ENCODE results near the gene MATN4. TPM values are rescaled to one million over a fixed set of nuclear protein-coding genes. Genes with fewer than 3 reads are reported as not detected.

MATN4 gene
- total and polyA plus RNA-seq, 2 experiments from 2014 or later = 3.3 to 5.1 TPM

- Histone ChIP-seq H3K36me3 (ENCODE audit: insufficient read depth) (peaks cover 8% of the 10 kb centered on the region; the same call in 1 of the 2 replicates), H3K4me3 (no peak overlapping the region), H3F3A (replicated peaks; ENCODE audit: low read depth) (no peaks in the 10 kb centered on the region), H3K27ac (ENCODE audit: low read depth) (0 out of 2 replicates have a peak overlapping the region, but pooled peaks have one; percentile 39), H3K4me1 (ENCODE audit: insufficient read depth) (0 out of 2 replicates have a peak, but pooled peaks cover 7% of the 10 kb centered on the region), H3K79me2 (replicated peaks; ENCODE audit: insufficient read depth) (peaks cover 3% of the 10 kb centered on the region; the same call in 1 of the 2 replicates), H3K4me2 (no peak overlapping the region), H3K9me2 (ENCODE audit: insufficient read depth) (no peaks in the 10 kb centered on the region), H4K20me1 (replicated peaks; ENCODE audit: insufficient read depth) (no peaks in the 10 kb centered on the region), H3K27me3 (ENCODE audit: insufficient read depth) (no peaks in the 10 kb centered on the region), H2AFZ (no peak overlapping the region)
- no peak for TF ChIP-seq ZNF331 (CRISPR knock-in tag; IDR thresholded peaks at IDR 0.05; ENCODE audit: low read depth)
- Mint-ChIP-seq H3K4me1 (peaks cover 3% of the 10 kb centered on the region; the same call in 1 of the 3 replicates), H3K9me3 (no peaks in the 10 kb centered on the region), H3K4me3 (no peak overlapping the region), H3K27ac (no peak overlapping the region), H3K27me3 (ENCODE audit: insufficient read depth, low read depth, poor library complexity) (peaks cover 5% of the 10 kb centered on the region), H3K36me3 (ENCODE audit: low read depth) (peaks cover 66% of the 10 kb centered on the region)
- ATAC-seq (no peak), DNase-seq (ENCODE audit: low spot score) (no peak)
Observed at GRCh38 chr20:45330476-45330875, 22.4 kb upstream of the MATN4 start.

GRCh38 chr20:45329497-45330319 lies 21.6 kb upstream of the MATN4 start:
- Histone ChIP-seq H3K36me3 (ENCODE audit: insufficient read depth) (peaks cover 8% of the 10 kb centered on the region; the same call in 1 of the 2 replicates), H2AFZ (no peak overlapping the region), H3K27ac (ENCODE audit: low read depth) (no peak overlapping the region), H3K4me1 (ENCODE audit: insufficient read depth) (0 out of 2 replicates have a peak, but pooled peaks cover 7% of the 10 kb centered on the region), H4K20me1 (replicated peaks; ENCODE audit: insufficient read depth) (no peaks in the 10 kb centered on the region), H3K4me2 (no peak overlapping the region), H3K27me3 (ENCODE audit: insufficient read depth) (no peaks in the 10 kb centered on the region), H3K79me2 (replicated peaks; ENCODE audit: insufficient read depth) (no peaks in the 10 kb centered on the region), H3F3A (replicated peaks; ENCODE audit: low read depth) (no peaks in the 10 kb centered on the region), H3K9me2 (ENCODE audit: insufficient read depth) (no peaks in the 10 kb centered on the region), H3K4me3 (no peak overlapping the region)
- no peak overlapping the region; the same call in 2 of the 3 replicates for H3K4me3 Mint-ChIP-seq
- peak; percentile 38; the same call in 2 of the 3 replicates for ATAC-seq
- peaks cover 5% of the 10 kb centered on the region; the same call in 2 of the 3 replicates for H3K4me1 Mint-ChIP-seq
- peaks cover 2% of the 10 kb centered on the region for H3K27me3 Mint-ChIP-seq (ENCODE audit: insufficient read depth, low read depth, poor library complexity)
- peaks cover 61% of the 10 kb centered on the region for H3K36me3 Mint-ChIP-seq (ENCODE audit: low read depth)
- no peak for DNase-seq (ENCODE audit: low spot score)
- H3K27ac Mint-ChIP-seq = no peak overlapping the region
- H3K9me3 Mint-ChIP-seq = no peaks in the 10 kb centered on the region
- TF ChIP-seq, protein P1, sequence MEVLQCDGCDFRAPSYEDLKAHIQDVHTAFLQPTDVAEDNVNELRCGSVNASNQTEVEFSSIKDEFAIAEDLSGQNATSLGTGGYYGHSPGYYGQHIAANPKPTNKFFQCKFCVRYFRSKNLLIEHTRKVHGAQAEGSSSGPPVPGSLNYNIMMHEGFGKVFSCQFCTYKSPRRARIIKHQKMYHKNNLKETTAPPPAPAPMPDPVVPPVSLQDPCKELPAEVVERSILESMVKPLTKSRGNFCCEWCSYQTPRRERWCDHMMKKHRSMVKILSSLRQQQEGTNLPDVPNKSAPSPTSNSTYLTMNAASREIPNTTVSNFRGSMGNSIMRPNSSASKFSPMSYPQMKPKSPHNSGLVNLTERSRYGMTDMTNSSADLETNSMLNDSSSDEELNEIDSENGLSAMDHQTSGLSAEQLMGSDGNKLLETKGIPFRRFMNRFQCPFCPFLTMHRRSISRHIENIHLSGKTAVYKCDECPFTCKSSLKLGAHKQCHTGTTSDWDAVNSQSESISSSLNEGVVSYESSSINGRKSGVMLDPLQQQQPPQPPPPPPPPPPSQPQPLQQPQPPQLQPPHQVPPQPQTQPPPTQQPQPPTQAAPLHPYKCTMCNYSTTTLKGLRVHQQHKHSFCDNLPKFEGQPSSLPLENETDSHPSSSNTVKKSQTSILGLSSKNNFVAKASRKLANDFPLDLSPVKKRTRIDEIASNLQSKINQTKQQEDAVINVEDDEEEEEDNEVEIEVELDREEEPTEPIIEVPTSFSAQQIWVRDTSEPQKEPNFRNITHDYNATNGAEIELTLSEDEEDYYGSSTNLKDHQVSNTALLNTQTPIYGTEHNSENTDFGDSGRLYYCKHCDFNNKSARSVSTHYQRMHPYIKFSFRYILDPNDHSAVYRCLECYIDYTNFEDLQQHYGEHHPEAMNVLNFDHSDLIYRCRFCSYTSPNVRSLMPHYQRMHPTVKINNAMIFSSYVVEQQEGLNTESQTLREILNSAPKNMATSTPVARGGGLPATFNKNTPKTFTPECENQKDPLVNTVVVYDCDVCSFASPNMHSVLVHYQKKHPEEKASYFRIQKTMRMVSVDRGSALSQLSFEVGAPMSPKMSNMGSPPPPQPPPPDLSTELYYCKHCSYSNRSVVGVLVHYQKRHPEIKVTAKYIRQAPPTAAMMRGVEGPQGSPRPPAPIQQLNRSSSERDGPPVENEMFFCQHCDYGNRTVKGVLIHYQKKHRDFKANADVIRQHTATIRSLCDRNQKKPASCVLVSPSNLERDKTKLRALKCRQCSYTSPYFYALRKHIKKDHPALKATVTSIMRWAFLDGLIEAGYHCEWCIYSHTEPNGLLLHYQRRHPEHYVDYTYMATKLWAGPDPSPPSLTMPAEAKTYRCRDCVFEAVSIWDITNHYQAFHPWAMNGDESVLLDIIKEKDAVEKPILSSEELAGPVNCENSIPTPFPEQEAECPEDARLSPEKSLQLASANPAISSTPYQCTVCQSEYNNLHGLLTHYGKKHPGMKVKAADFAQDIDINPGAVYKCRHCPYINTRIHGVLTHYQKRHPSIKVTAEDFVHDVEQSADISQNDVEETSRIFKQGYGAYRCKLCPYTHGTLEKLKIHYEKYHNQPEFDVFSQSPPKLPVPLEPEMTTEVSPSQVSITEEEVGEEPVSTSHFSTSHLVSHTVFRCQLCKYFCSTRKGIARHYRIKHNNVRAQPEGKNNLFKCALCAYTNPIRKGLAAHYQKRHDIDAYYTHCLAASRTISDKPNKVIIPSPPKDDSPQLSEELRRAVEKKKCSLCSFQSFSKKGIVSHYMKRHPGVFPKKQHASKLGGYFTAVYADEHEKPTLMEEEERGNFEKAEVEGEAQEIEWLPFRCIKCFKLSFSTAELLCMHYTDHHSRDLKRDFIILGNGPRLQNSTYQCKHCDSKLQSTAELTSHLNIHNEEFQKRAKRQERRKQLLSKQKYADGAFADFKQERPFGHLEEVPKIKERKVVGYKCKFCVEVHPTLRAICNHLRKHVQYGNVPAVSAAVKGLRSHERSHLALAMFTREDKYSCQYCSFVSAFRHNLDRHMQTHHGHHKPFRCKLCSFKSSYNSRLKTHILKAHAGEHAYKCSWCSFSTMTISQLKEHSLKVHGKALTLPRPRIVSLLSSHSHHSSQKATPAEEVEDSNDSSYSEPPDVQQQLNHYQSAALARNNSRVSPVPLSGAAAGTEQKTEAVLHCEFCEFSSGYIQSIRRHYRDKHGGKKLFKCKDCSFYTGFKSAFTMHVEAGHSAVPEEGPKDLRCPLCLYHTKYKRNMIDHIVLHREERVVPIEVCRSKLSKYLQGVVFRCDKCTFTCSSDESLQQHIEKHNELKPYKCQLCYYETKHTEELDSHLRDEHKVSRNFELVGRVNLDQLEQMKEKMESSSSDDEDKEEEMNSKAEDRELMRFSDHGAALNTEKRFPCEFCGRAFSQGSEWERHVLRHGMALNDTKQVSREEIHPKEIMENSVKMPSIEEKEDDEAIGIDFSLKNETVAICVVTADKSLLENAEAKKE (CRISPR knock-in tag; IDR thresholded peaks at IDR 0.05) = no peak
- TF ChIP-seq NANOG (IDR thresholded peaks at IDR 0.05; ENCODE audit: borderline replicate concordance) (no peak), REST (IDR thresholded peaks at IDR 0.05; ENCODE audit: unreplicated experiment) (no peak), EZH2 (IDR thresholded peaks at IDR 0.05; ENCODE audit: low read depth, unreplicated experiment) (no peak), ZNF114 (CRISPR knock-in tag; IDR thresholded peaks at IDR 0.05) (no peak), JUNB (IDR thresholded peaks at IDR 0.05; ENCODE audit: unreplicated experiment) (no peak), POLR2AphosphoS5 (IDR thresholded peaks at IDR 0.05; ENCODE audit: low read depth) (no peak)
- TF ChIP-seq, protein P2, sequence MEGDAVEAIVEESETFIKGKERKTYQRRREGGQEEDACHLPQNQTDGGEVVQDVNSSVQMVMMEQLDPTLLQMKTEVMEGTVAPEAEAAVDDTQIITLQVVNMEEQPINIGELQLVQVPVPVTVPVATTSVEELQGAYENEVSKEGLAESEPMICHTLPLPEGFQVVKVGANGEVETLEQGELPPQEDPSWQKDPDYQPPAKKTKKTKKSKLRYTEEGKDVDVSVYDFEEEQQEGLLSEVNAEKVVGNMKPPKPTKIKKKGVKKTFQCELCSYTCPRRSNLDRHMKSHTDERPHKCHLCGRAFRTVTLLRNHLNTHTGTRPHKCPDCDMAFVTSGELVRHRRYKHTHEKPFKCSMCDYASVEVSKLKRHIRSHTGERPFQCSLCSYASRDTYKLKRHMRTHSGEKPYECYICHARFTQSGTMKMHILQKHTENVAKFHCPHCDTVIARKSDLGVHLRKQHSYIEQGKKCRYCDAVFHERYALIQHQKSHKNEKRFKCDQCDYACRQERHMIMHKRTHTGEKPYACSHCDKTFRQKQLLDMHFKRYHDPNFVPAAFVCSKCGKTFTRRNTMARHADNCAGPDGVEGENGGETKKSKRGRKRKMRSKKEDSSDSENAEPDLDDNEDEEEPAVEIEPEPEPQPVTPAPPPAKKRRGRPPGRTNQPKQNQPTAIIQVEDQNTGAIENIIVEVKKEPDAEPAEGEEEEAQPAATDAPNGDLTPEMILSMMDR (conservative IDR thresholded peaks at IDR 0.05; ENCODE audit: low read depth in 2 of 2) = no peak

Measured in GM23338 (cell line).